GDM1 (cell line): Measurements from ENCODE around the gene WNT16.

Experiments used
- DNase-seq: peaks from one replicate; lab custom pipeline; 2025; lab: John Stamatoyannopoulos, UW

WNT16 gene

DNA sequence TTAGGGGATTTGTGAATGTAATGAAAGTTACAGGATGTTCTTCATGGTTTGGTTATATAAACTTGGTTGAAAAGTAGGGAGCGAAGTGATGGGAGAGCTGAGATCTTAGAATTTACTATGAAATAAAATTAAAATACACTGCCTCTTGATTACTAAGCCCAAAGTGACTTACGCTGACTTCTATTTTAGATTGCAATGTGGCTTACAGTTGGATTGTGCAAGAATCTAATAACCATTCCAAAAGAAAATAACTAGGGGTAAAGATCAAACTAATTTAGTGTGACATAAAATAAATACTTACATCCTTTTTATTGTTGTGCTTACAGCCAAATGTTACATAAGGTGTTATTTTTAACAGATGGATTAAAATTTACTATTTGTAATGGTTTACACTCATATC, 15.3 kb downstream of the WNT16 start:
- DNase-seq: no peak

- DNase-seq: no peak
Measured at GRCh38 chr7:121344497-121344896, 15.7 kb downstream of the WNT16 start.

DNA sequence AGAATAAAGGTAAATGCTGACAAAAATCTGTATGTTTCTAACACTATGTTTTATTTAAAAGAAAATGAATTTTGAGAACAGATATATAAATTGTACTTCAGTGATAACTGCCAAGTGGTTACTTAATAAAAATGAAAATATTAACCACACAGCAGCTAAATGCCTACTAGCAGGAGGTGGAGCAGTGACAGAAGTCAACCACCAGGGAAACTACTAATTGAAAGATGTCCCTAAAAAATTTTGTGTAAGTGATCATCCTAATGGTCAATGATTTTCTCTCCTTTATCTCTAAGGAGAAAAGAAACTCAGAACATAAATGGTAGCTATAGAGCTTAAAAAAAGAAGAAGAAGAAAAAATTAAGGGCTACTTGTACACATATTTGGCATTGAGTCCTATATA, 22.9 kb downstream of the WNT16 start:
- DNase-seq: no peak

- DNase-seq: no peak
Measured at GRCh38 chr7:121352323-121352722, 23.5 kb downstream of the WNT16 start.

- DNase-seq: no peak
Measured at GRCh38 chr7:121355574-121355973, 26.8 kb downstream of the WNT16 start.

DNA sequence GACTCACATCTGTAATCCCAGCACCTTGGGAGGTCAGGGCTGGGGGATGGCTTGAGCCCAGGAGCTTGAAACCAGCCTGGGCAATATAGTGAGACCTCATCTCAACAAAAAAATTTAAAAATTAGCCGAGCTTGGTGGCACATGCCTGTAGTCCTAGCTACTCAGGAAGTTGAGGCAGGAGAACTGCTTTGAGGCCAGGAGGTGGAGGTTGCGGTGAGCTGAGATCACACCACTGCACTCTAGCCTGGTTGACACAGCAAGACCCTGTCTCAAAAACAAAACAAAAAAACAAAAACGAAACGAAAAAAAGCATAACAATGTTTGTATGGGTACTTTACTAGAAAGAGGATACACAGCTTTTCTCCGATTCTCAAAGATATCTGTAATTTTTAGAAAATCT, 31.8 kb downstream of the WNT16 start:
- DNase-seq: no peak

- DNase-seq: no peak
Measured at GRCh38 chr7:121366852-121367431, 38.1 kb downstream of the WNT16 start.

- DNase-seq: no peak
Measured at GRCh38 chr7:121369462-121369861, 40.7 kb downstream of the WNT16 start.

DNA sequence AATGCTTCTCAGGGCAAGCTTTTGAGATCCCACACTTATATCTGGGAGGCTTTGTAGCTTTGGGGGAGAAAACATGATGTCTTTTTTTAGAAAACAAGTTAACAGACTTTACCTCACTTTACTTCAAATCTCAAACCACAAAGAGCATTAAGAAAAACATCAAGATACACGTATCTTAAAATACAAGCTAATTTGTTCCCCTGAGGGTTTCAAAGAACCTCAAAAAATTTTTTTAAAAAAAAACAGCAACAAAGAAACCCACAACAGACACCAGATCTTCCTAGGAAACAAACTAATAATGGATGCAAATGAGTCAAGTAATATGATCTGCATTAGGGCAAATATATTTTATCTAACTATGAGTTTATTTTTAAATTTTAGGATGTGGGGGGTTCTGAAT, 42.6 kb downstream of the WNT16 start:
- DNase-seq: no peak

DNA sequence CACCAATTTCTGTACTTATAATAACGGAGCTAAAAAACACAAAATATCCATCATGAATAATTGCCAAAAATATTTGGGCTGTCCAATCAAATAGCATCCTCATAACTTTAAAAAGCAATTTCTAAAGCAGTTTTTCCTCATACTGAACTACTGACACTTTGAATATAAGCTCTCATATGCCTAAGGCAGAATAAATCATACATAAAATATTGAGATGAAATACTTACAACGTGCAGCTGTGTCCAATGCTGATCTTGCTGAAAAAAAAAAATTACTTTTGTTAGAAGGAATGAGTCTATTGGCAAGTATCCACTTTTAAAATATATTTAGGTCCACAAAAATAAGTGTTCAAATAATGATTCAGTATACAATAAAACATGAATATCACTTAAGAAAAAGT, 43.1 kb downstream of the WNT16 start:
- no peak for DNase-seq

DNA sequence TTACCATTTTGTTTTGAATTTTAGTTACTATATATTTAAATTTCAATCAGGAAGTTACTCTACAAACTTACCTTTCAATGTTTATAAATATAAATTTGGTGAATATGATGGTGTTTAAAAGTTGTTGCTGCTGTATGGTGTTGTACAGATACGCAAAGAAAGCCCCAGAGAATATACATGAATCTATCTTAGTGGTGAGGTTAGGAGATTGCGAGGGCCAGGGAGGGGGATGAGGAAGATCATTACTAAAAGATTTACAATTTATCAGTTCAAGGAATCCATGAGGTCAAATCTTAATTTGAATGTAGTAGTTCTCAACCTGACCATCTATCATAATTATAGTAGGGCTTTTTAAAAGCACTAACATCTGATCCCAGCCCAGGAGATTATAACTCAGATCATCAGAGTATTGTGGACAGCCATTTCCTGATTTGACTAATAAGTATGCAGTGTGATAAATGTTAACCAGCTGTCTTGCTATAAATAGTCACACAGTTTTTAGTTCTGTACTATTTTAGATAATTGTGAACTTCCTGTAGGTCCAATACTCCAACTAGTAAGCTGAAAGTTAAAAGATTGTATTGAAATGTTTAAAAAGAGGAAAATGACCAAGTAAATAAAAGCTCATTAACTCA, 43.7 kb downstream of the WNT16 start:
- DNase-seq: no peak

DNA sequence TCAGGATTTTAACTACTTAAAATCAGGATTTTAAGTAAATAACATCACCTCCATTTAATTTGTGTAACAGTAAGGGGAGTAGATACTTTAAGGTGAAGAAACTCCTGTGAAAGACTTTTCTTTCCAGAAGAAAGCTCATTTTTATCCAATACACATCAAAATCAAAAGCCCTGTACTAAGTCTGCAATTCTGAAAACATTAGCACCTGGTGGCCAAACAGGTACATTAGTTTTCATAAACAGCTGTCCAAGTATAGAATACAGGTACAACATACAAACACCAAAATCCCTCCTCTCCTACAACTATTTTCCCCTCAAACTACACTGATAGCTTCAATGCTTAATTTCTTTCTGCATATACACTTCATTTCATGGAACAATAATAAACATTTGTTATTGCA, 44.4 kb downstream of the WNT16 start:
- DNase-seq: no peak

DNA sequence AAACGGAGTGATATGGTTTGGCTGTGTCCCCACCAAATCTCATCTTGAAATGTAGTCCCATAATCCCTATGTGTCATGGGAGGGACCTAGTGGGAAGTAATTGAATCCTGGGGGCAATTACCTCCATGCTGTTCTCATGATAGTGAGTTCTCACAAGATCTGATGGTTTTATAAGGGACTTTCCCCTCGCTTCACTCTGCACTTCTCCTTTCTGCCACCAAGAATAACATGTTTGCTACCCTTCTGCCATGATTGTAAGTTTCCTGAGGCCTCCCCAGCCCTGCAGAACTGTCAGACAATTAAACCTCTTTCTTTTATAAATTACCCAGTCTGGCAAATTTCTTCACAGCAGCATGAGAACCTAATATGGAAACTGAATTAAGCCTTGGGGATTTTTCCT, 48.2 kb downstream of the WNT16 start:
- DNase-seq: no peak

- DNase-seq: no peak
Measured at GRCh38 chr7:121379930-121380329, 51.1 kb downstream of the WNT16 start.

DNA sequence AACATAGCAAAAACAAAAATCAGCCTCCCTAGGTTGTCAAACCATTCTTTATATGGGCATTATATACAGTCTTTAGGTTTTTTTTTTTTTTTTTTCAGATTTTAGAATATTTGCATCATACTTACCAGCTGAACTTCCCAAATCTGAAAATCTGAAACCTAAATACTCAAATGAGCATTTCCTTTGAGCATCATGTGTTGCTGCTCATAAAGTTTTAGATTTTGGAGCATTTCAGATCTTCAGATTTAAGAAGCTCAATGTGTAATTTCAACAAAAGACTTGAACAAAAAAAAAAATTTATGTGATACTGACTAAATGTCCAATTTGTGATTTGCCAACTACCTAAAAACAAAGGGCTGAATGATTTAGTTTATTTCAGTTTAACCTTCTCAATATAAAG, 53.7 kb downstream of the WNT16 start:
- no peak for DNase-seq

GRCh38 chr7:121383235-121383910, 54.6 kb downstream of the WNT16 start:
- DNase-seq: no peak

- no peak for DNase-seq
Measured at GRCh38 chr7:121384265-121384664, 55.5 kb downstream of the WNT16 start.

DNA sequence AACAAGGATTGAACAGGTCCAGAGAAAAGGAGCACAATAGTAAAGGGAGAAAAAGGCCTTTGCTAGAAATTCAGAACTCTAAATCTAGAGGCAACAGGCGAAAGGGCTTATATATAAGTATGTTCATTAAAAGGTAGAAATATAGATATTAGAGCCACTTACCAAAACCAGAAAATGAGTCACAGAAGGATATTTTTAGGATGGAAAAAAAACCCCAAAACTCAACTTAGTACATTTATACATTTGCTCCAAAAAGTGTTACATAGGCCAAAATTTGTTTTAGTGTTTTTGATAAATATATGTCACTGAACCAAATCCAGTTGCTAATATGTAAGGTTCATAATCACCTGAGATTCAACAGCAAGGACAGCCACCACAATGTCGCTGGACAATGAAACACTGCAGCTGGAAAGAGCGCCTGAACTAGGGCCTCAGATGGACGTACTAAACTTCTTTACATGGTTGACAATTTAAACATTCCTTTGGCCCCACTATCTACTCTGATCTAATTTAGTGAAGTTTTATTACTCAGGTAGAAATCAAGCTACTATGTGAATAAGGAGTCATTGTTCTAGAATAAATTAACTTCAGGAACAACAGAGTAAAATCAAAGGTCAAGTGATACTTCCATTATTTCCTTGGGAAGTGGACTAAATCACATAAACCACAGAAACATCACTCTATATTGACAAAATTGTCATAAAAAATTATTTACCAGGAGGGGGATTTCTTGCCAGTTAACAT, 56.4 kb downstream of the WNT16 start:
- no peak for DNase-seq

DNA sequence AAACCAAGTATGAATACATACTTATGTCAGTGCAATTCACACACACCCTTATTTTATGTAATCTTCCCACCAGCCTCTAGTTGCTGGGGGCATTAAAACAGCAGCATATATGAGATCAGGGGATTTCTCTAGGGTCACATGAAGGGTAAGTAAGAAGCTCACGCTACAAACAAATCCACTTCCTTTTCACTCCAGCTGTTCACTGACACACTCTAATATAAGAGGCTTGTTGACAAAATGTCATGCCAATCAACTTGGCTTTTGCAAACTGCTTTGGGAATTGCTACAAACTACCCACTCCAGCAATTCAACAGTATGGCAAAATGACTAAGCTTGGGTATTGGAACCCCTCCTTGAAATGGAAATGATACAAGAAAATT, 57.0 kb downstream of the WNT16 start:
- DNase-seq: no peak

DNA sequence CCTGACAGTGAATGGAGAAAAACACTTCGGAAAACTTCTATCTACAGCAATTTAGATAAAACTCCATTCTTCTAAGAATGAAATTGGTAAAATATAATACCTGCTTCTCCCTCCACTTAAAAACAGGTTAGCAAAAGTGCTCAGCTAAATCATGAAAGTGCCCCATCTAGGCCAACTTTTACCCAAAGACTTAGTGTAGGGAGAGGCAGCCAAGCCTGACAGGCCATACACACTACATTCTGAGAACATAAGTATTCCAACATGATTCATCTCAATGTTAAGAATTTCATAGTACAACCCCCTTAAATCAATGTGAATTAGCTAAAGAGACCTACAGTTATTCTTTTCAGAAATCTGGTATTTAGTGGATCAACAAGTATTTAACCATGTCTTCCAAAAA, 60.1 kb downstream of the WNT16 start:
- no peak for DNase-seq

- no peak for DNase-seq
Measured at GRCh38 chr7:121390109-121390508, 61.3 kb downstream of the WNT16 start.

DNA sequence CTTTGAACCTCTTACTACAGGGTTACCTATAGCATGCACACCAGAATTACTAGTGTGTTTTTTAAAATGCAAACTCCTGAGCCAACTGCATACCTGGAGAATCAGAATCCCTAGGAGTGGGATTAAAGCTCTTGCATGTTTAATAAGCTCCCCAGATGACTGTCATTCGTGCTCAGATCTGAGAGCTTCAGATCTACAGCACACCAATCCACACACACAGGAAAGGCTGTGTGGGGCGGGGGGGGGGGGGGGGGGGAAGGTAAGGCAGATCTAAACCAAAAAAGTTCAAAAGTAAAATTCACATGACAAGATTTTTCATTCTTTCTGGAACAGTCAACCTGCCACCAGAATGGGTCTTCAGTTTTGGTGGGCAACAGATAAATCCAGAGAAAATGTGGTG, 61.8 kb downstream of the WNT16 start:
- no peak for DNase-seq
